ENCODE measurements around the gene PPM1L. TPM values are rescaled to one million over a fixed set of nuclear protein-coding genes. Genes with fewer than 3 reads are reported as not detected.

PPM1L gene
- total and polyA plus RNA-seq, 2 of the 13 experiments (the other 11 are each of a cell fraction or from before 2014, with no cell fraction given), result 0.22 to 1.4 TPM

DNA sequence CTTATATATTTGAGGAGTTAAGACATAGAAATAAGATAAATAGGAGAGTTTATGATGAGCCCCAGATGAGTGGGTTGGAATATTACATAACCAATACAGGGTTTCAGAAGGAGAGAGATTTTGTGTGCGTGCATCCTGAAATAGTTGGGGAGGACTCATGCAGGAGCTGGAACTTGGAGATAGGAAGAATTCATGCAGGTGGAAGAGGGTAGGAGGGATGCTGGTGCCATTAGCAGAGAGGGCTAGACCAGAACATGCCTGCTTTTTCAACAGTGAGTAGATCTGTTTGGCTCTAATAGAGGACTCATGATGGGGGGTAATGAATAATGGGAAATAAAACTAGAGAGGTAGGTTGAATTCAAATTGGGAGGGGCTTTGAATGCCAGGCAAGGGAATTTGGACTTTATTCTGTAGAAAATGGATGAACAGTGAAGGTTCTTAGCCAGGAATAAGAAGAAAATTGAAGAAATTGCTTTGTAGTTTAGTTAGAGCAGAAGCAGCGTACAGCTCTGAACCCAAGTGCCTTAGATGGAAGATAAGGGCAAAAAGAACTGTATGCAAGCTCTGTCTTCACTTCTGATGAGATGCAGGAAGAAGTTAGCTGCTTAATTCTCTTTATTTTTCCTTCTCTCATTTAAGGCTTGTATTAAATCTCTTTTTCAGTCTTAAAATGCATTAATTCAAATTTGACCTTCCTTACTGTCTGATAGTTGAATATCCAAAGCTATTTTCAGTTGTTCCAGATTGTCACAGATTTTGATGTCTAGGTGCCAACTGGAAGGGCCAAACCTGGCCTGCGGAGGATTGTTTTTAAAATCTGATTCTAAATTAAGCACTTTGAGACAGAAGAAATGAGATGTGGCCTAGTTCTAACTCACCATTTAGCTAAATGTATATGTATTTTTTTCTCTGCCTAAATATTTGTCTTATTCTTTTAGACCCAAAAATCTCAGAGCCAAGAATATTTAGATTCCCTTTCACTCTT, 86.3 kb downstream of the PPM1L start:
- Histone ChIP-seq H3K4me3 (replicated peaks in 1 of 3; ENCODE audit: insufficient read depth in 1 of 3, low read depth in 2 of 3, low read length in 3 of 3) (no peak overlapping the region), H3K9me3 (ENCODE audit: low read length) (no peaks in the 10 kb centered on the region), H3K27me3 (ENCODE audit: control insufficient read depth in 1 of 2, insufficient read depth in 2 of 2, low read length in 2 of 2) (no peaks in the 10 kb centered on the region), H3K9ac (ENCODE audit: insufficient read depth, low read depth, low read length) (no peak overlapping the region), H3K79me2 (ENCODE audit: insufficient read depth, low read length) (no peaks in the 10 kb centered on the region), H4K20me1 (ENCODE audit: insufficient read depth, low read length) (no peaks in the 10 kb centered on the region), H3K36me3 (replicated peaks in 1 of 2; ENCODE audit: control insufficient read depth in 1 of 2, insufficient read depth in 2 of 2, low read length in 2 of 2) (no peaks in the 10 kb centered on the region), H3K4me1 (ENCODE audit: insufficient read depth, low read length) (no peaks in the 10 kb centered on the region), H2AFZ (ENCODE audit: low read length) (no peak overlapping the region), H3K4me2 (ENCODE audit: low read depth, low read length) (no peak overlapping the region), H3K27ac (ENCODE audit: extremely low read length, insufficient read depth, low read length) (no peak overlapping the region)
- DNase-seq (ENCODE audit: low spot score), result no peak
- WGBS (ENCODE audit: low lambda C conversion rate), result 66% methylated on average over 3 of the region's 3 CpGs
- in situ Hi-C loops (cut with HindIII; ENCODE audit: extremely low pct_ligation_motif_present, low pct_unique_long_range_greater_than_20kb) (no loop called here), intact Hi-C loops (cut with micrococcal nuclease; ENCODE audit: unreplicated experiment) (no loop called here)
- no peak for ATAC-seq
- ChIA-PET CTCF (ENCODE audit: low intra/inter-chr PET ratio, low total read pairs) (no interaction called here), POLR2A (no interaction called here)
- no TSS peak for BruUV-seq (replicated peaks)
- TF ChIP-seq NR2F2 (IDR thresholded peaks at IDR 0.05; ENCODE audit: borderline replicate concordance, low read depth) (no peak), SMAD3 (CRISPR knock-in tag; IDR thresholded peaks at IDR 0.05) (no peak), HNRNPH1 (optimal IDR thresholded peaks at IDR 0.05; ENCODE audit: low read depth, low read length) (no peak), FOXM1 (CRISPR knock-in tag; IDR thresholded peaks at IDR 0.05) (no peak), ZNF549 (CRISPR knock-in tag; IDR thresholded peaks at IDR 0.05) (no peak), POLR2A (IDR thresholded peaks at IDR 0.05; ENCODE audit: insufficient read depth in 1 of 2, low read depth in 2 of 2, low read length in 2 of 2) (no peak), RFX1 (IDR thresholded peaks at IDR 0.05) (no peak), ZNF674 (CRISPR knock-in tag; IDR thresholded peaks at IDR 0.05; ENCODE audit: low read depth) (no peak)
- TF ChIP-seq, protein P1, sequence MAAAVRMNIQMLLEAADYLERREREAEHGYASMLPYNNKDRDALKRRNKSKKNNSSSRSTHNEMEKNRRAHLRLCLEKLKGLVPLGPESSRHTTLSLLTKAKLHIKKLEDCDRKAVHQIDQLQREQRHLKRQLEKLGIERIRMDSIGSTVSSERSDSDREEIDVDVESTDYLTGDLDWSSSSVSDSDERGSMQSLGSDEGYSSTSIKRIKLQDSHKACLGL (CRISPR knock-in tag; IDR thresholded peaks at IDR 0.05), result no peak
- TF ChIP-seq, protein P2, sequence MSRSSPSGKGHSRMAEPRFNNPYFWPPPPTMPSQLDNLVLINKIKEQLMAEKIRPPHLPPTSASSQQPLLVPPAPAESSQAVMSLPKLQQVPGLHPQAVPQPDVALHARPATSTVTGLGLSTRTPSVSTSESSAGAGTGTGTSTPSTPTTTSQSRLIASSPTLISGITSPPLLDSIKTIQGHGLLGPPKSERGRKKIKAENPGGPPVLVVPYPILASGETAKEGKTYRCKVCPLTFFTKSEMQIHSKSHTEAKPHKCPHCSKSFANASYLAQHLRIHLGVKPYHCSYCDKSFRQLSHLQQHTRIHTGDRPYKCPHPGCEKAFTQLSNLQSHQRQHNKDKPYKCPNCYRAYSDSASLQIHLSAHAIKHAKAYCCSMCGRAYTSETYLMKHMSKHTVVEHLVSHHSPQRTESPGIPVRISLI (CRISPR knock-in tag; IDR thresholded peaks at IDR 0.05; ENCODE audit: borderline replicate concordance), result no peak
- TF ChIP-seq, protein P3, sequence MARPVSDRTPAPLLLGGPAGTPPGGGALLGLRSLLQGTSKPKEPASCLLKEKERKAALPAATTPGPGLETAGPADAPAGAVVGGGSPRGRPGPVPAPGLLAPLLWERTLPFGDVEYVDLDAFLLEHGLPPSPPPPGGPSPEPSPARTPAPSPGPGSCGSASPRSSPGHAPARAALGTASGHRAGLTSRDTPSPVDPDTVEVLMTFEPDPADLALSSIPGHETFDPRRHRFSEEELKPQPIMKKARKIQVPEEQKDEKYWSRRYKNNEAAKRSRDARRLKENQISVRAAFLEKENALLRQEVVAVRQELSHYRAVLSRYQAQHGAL (CRISPR knock-in tag; IDR thresholded peaks at IDR 0.05; ENCODE audit: not compliant biosample characterization), result no peak
- FAIRE-seq, result no peak

Data from HepG2 (cell line).